K562 (cell line): ENCODE data around the gene MRPL9. TPM values are rescaled to one million over a fixed set of nuclear protein-coding genes. Genes with fewer than 3 reads are reported as not detected.

Experiments used
- AFF1 ChIP-seq, 2 experiments: fragments of 450-650 bp; IDR thresholded peaks; 2 replicates each; pipeline ENCODE4 v1.6.1; 2018; ENCODE audit warnings: mild to moderate bottlenecking in 2 of 2, low read depth in 1 of 2; ENCODE audit not compliant: partially characterized antibody in 2 of 2
- EHMT2 ChIP-seq: fragments of 450-650 bp; IDR thresholded peaks from 2 replicates; pipeline ENCODE4 v1.6.1; 2018; ENCODE audit warnings: antibody characterized with exemption
- EP300 ChIP-seq: IDR thresholded peaks from 2 replicates; pipeline ENCODE4 v1.6.1; 2012; ENCODE audit warnings: low read length, improper control_type of control experiment
- LCOR ChIP-seq: sonication (generic); formaldehyde crosslinking; IDR thresholded peaks from 2 replicates; pipeline ENCODE4 v1.8.0; 2022; ENCODE audit warnings: mild to moderate bottlenecking, missing genetic modification reagents
- MTA2 ChIP-seq: fragments of 450-650 bp; IDR thresholded peaks from 2 replicates; pipeline ENCODE4 v1.6.1; 2016; ENCODE audit warnings: low read depth
- NFRKB ChIP-seq: fragments of 450-650 bp; IDR thresholded peaks from 2 replicates; pipeline ENCODE4 v1.6.1; 2016; ENCODE audit warnings: low read depth
- TAF9B ChIP-seq: fragments of 450-650 bp; IDR thresholded peaks from 2 replicates; pipeline ENCODE4 v1.6.1; 2018; ENCODE audit warnings: mild to moderate bottlenecking; ENCODE audit not compliant: partially characterized antibody
- TSHZ1 ChIP-seq: fragments of 250-450 bp; sonication (Bioruptor Pico); IDR thresholded peaks from 2 replicates; pipeline ENCODE4 v1.4.0; 2020; ENCODE audit warnings: mild to moderate bottlenecking, moderate library complexity
- YY1 ChIP-seq, 3 experiments: IDR thresholded peaks; 2 replicates each; pipeline ENCODE4 v1.6.1; 2011; ENCODE audit warnings: low read length in 2 of 3, mild to moderate bottlenecking in 2 of 3, moderate library complexity in 2 of 3, borderline replicate concordance in 1 of 3, control low read depth in 1 of 3, low read depth in 1 of 3; ENCODE audit not compliant: insufficient read depth in 3 of 3, insufficient replicate concordance in 2 of 3, control insufficient read depth in 1 of 3, insufficient read length in 1 of 3; ENCODE audit errors: extremely low read depth in 1 of 3
- polyA plus RNA-seq, 8 experiments: library from polyadenylated mRNA; depleted of rRNA in 4 of 8; stranded (reverse) in 5 of 8; unstranded in 3 of 8; fragments of >200 nt; fragmentation: Nextera tagmentation in 2 of 8; fragmentation: Illumina TruSeq in 1 of 8; extraction: Ambion mirVana in 2 of 8; extraction: Trizol in 1 of 8; gene quantifications; 2 replicates each; pipeline versions ENCODE4 v1.2.1 to v1.2.3, GENCODE V29; 2011 to 2014; ENCODE audit warnings: inconsistent platforms in 1 of 8, missing spikeins in 1 of 8
- total RNA-seq, 7 experiments: library from RNA; depleted of rRNA in 6 of 7; stranded (reverse); fragments of >200 nt in 6 of 7; fragmentation: Illumina TruSeq in 2 of 7; extraction: Trizol in 2 of 7; gene quantifications; 2 replicates each; pipeline versions ENCODE4 v1.2.1 to v1.2.3, GENCODE V29; 2011 to 2021; ENCODE audit warnings: low replicate concordance in 1 of 7
- TF ChIP-seq, protein P1 (sequence below), 2 experiments: fragments of 450-650 bp; IDR thresholded peaks; 2 replicates each; pipeline ENCODE4 v1.6.1; 2016
- TF ChIP-seq, protein P2 (sequence below), 2 experiments: fragments of 200-800 bp in 1 of 2; sonication (Bioruptor generic) in 1 of 2; sonication (generic) in 1 of 2; formaldehyde crosslinking in 1 of 2; IDR thresholded peaks in 1 of 2; conservative IDR thresholded peaks in 1 of 2; 2 replicates each; pipeline versions ENCODE4 v1.5.0 to v1.6.1; 2016 to 2020; ENCODE audit warnings: missing compliant biosample characterization in 1 of 2, missing genetic modification characterization in 1 of 2, missing genetic modification reagents in 1 of 2

Gene MRPL9
- total and polyA plus RNA-seq, 9 of the 15 experiments (the other 6 are each of a cell fraction or from before 2014, with no cell fraction given): 38.0 to 162 (median 111) TPM

GRCh38 chr1:151714820-151715725, 48.2 kb downstream of the MRPL9 start (continued):
- TF ChIP-seq, protein P1, sequence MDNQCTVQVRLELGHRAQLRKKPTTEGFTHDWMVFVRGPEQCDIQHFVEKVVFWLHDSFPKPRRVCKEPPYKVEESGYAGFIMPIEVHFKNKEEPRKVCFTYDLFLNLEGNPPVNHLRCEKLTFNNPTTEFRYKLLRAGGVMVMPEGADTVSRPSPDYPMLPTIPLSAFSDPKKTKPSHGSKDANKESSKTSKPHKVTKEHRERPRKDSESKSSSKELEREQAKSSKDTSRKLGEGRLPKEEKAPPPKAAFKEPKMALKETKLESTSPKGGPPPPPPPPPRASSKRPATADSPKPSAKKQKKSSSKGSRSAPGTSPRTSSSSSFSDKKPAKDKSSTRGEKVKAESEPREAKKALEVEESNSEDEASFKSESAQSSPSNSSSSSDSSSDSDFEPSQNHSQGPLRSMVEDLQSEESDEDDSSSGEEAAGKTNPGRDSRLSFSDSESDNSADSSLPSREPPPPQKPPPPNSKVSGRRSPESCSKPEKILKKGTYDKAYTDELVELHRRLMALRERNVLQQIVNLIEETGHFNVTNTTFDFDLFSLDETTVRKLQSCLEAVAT (IDR thresholded peaks at IDR 0.05): peak in 1 of 2 experiments; percentile 55; a peak in 2 of 4 replicates
- peak; percentile 94 for TF ChIP-seq MTA2
- TF ChIP-seq, protein P2, sequence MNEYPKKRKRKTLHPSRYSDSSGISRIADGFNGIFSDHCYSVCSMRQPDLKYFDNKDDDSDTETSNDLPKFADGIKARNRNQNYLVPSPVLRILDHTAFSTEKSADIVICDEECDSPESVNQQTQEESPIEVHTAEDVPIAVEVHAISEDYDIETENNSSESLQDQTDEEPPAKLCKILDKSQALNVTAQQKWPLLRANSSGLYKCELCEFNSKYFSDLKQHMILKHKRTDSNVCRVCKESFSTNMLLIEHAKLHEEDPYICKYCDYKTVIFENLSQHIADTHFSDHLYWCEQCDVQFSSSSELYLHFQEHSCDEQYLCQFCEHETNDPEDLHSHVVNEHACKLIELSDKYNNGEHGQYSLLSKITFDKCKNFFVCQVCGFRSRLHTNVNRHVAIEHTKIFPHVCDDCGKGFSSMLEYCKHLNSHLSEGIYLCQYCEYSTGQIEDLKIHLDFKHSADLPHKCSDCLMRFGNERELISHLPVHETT (CRISPR knock-in tag; conservative IDR thresholded peaks at IDR 0.05 in 1 of 2, IDR thresholded peaks at IDR 0.05 in 1 of 2): peak in 1 of 2 experiments; percentile 35; a peak in 1 of 4 replicates
- peak; percentile 58 for TF ChIP-seq EP300
- no peak for TF ChIP-seq NFRKB
- TF ChIP-seq EHMT2: peak; percentile 95
- no peak for TF ChIP-seq TSHZ1 (CRISPR knock-in tag)
- TF ChIP-seq YY1 (IDR thresholded peaks at IDR 0.05; ENCODE audit: borderline replicate concordance in 1 of 3, control insufficient read depth in 1 of 3, extremely low read depth in 1 of 3, insufficient read depth in 3 of 3, insufficient read length in 1 of 3, insufficient replicate concordance in 2 of 3, low read depth in 1 of 3, low read length in 2 of 3): no peak
- 0 out of 2 replicates have a peak, but pooled peaks have one; percentile 48 for TF ChIP-seq LCOR
- peak in 1 of 2 experiments; percentile 59 for TF ChIP-seq AFF1 (IDR thresholded peaks at IDR 0.05; ENCODE audit: low read depth in 1 of 2, partially characterized antibody in 2 of 2)
- no peak for TF ChIP-seq TAF9B
